ENCODE results near the gene KLF6.
"Not testable (repeated sequence)": the region's sequence is repeated elsewhere in the genome, so short reads cannot be mapped to it uniquely, and the experiment has no call there.

Gene KLF6

GRCh38 chr10:3755440-3756359, 29.3 kb downstream of the KLF6 start:
- no peak for DNase-seq

GRCh38 chr10:3754727-3755439, 30.1 kb downstream of the KLF6 start:
- DNase-seq: no peak

GRCh38 chr10:3750854-3751253, 34.2 kb downstream of the KLF6 start:
- DNase-seq: no peak

GRCh38 chr10:3750006-3750816, 34.8 kb downstream of the KLF6 start:
- DNase-seq: peak; percentile 60

- DNase-seq: no peak
Observed at GRCh38 chr10:3749600-3749999, 35.4 kb downstream of the KLF6 start.

- no peak for DNase-seq
Observed at GRCh38 chr10:3749011-3749410, 36.0 kb downstream of the KLF6 start.

- DNase-seq: no peak
Observed at GRCh38 chr10:3748484-3748883, 36.5 kb downstream of the KLF6 start.

- DNase-seq: no peak
Observed at GRCh38 chr10:3747984-3748383, 37.0 kb downstream of the KLF6 start.

GRCh38 chr10:3747248-3747960, 37.6 kb downstream of the KLF6 start:
- no peak for DNase-seq

GRCh38 chr10:3746634-3747033, 38.4 kb downstream of the KLF6 start:
- no peak for DNase-seq

- peak; percentile 76 for DNase-seq
Observed at GRCh38 chr10:3745521-3745920, 39.5 kb downstream of the KLF6 start.

GRCh38 chr10:3741688-3742461, 43.1 kb downstream of the KLF6 start:
- no peak for DNase-seq

- DNase-seq: no peak
Observed at GRCh38 chr10:3740157-3740871, 44.7 kb downstream of the KLF6 start.

GRCh38 chr10:3738855-3739350, 46.1 kb downstream of the KLF6 start:
- DNase-seq: no peak

GRCh38 chr10:3737864-3738263, 47.1 kb downstream of the KLF6 start:
- no peak for DNase-seq

GRCh38 chr10:3735175-3735574, 49.8 kb downstream of the KLF6 start:
- peak; percentile 6 for DNase-seq

GRCh38 chr10:3734111-3734510, 50.9 kb downstream of the KLF6 start:
- no peak for DNase-seq

- not testable (repeated sequence) for DNase-seq
Observed at GRCh38 chr10:3732183-3732582, 52.8 kb downstream of the KLF6 start.

- no peak for DNase-seq
Observed at GRCh38 chr10:3729397-3729976, 55.5 kb downstream of the KLF6 start.

GRCh38 chr10:3728563-3728962, 56.4 kb downstream of the KLF6 start:
- DNase-seq: no peak

- DNase-seq: no peak
Observed at GRCh38 chr10:3727268-3727667, 57.7 kb downstream of the KLF6 start.
